ENCODE data around the gene RGS6.

Gene RGS6

DNA sequence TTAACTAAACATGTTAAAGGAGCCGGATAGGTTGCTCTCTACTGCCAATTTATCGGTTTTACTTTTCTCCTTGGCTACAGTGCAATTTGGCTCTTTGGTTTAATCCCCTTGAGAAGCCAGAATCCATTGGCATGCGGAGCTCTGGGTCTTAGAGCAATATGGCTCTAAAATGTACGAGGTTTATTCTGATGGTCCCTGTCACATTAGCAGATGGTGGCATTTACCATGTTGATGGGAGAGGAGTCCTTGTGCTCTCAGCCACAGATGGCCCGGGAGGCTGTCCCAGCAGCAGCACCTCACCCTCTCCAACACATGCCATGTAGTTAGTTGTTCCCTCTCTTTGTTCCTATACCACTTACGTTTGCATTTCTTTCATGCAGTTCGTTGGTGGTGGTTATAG, 179.7 kb downstream of the RGS6 start:
- H3K27ac ChIP-seq, result no peak overlapping the region
- no peak for TF ChIP-seq CTCF (conservative IDR thresholded peaks at IDR 0.05)
- no peak for TF ChIP-seq ZFX (IDR thresholded peaks at IDR 0.05)

- TF ChIP-seq CTCF (conservative IDR thresholded peaks at IDR 0.05), result no peak
- no peak overlapping the region for H3K27ac ChIP-seq
Observed at GRCh38 chr14:72118841-72119240, 186.6 kb downstream of the RGS6 start.

DNA sequence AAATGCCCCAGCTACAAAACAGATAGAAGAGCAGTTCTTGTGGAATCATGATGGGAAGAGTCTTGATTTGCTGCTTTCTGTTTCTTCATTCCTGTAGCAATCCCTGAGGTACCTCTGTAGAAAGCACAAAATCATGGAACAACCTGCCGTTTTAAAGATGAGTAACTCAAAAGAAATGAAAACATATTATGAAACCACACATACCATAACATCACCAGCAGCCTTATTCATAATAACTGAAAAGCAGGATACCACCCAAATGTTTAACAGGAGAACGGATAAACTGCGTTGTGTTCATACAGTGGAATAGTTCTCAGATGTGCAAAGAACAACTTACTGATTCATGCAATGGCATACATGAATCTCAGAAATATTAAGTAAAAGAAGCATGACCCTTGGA, 188.1 kb downstream of the RGS6 start:
- no peak overlapping the region for H3K27ac ChIP-seq
- TF ChIP-seq ZFX (IDR thresholded peaks at IDR 0.05) (no peak), CTCF (conservative IDR thresholded peaks at IDR 0.05) (no peak)

DNA sequence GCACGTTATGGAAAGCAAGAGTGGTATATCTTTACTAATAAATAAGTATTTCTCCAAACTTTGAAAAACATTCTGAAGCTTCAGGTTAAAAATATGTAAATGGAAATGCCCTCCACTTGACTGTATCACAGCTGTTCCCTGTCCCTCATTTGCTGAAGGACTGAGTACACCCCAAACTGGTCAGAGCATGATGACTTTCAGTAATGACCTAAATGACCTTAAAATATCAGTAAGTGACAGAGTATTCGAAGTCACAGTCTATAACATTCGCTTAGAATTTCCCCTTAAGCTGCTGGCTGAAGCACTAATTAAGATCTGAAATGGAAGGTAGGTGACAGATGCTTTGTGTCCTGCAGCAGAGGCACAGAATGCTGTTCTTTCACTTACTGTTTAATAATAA, 191.5 kb downstream of the RGS6 start:
- TF ChIP-seq CTCF (conservative IDR thresholded peaks at IDR 0.05), result no peak
- TF ChIP-seq ZFX (IDR thresholded peaks at IDR 0.05), result no peak

DNA sequence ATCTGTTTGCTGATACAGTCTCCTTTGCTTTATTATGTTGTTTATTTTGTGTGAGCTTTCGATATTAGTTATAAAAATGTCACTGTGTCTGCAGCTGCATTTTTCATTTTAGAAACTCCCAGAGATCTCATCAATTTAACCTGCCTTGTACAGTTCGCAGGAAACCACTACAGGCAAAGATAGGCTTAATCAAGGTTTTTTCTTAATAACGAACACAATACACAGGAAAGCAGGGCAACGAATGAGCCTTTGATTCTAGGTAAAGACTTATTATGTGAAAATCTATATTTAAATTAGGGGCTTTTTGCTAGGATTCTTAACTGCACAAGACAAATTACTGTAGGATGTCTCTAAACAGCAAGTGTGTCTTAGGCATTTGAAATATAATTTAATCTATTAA, 191.9 kb downstream of the RGS6 start:
- no peak overlapping the region for H3K27ac ChIP-seq
- TF ChIP-seq CTCF (conservative IDR thresholded peaks at IDR 0.05) (no peak), ZFX (IDR thresholded peaks at IDR 0.05) (no peak)

More for the DNA sequence above, 191.5 kb downstream of the RGS6 start:
- no peak overlapping the region for H3K27ac ChIP-seq

- peak overlapping the region; percentile 51 for H3K27ac ChIP-seq
- TF ChIP-seq ZFX (IDR thresholded peaks at IDR 0.05), result no peak
- no peak for TF ChIP-seq CTCF (conservative IDR thresholded peaks at IDR 0.05)
Observed at GRCh38 chr14:72126091-72126490, 193.9 kb downstream of the RGS6 start.

- peak overlapping the region; percentile 51 for H3K27ac ChIP-seq
- TF ChIP-seq ZFX (IDR thresholded peaks at IDR 0.05) (no peak), CTCF (conservative IDR thresholded peaks at IDR 0.05) (no peak)
Observed at GRCh38 chr14:72126561-72126960, 194.3 kb downstream of the RGS6 start.
